NOMO-1 treated with dmso at 0.1 percent for 144 hours (cell line): ENCODE measurements around the gene OR2T3.
"Not testable (repeated sequence)": the region's sequence is repeated elsewhere in the genome, so short reads cannot be mapped to it uniquely, and the experiment has no call there.

Source experiments
- DNase-seq: peaks from one replicate; lab custom pipeline; 2025; ENCODE audit not compliant: unreplicated experiment; lab: John Stamatoyannopoulos, UW

The OR2T3 gene

DNA sequence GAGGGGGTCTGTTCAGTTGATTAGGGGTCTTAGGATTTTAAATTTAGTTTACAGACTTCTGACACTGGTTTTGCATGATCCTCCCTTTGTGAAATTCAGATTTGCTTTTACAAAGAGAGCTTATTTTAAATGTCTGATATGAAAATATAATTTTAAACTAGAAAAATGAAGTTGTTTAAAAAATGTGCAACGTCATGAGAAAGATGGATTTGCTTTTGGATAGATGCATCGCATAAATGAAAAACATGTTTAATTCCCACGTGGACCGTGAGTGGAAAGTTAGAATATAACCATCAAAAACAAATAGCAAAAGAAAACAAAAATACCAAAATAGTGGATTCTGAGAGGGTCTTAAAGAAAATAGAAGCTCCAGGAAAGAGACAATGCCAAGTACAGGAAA is 2.0 kb upstream of the OR2T3 start:
- no peak for DNase-seq

DNA sequence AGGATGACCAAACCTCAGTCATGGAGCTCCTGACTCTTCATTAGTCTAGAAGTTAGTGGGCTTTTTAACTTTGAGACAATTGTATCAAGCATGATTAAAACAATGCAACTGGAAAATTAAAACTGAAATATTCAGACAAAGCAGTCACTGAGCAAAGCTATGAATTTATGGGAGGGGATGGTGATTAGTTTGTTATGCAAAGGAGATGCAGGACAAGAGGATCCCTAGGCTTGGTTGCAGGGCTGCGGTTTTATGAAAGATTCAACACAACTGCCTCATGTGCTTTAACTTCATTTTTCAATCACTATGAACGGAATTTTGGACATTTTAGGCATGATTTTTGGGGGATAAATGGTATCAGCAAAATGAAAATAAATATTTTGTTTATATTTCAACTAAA is 1.0 kb upstream of the OR2T3 start:
- not testable (repeated sequence) for DNase-seq

DNA sequence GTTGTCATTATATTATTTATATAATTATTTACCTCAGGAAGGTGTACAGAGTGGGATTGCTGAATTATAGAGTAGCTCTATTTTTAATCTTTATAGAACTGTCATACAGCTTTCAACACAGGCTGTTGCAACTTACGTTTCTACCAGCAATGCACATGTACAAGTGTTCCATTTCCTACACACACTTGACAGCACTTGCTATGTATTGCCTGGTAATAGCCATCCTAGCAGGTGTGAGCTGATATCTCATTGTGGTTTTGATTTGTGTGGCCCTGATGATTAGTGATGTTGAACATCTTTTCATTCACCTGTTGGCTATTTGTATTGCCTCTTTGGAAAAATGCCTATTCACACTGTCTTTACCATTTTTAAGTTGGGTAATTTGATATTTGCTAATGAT is 2.5 kb downstream of the OR2T3 start:
- not testable (repeated sequence) for DNase-seq

DNA sequence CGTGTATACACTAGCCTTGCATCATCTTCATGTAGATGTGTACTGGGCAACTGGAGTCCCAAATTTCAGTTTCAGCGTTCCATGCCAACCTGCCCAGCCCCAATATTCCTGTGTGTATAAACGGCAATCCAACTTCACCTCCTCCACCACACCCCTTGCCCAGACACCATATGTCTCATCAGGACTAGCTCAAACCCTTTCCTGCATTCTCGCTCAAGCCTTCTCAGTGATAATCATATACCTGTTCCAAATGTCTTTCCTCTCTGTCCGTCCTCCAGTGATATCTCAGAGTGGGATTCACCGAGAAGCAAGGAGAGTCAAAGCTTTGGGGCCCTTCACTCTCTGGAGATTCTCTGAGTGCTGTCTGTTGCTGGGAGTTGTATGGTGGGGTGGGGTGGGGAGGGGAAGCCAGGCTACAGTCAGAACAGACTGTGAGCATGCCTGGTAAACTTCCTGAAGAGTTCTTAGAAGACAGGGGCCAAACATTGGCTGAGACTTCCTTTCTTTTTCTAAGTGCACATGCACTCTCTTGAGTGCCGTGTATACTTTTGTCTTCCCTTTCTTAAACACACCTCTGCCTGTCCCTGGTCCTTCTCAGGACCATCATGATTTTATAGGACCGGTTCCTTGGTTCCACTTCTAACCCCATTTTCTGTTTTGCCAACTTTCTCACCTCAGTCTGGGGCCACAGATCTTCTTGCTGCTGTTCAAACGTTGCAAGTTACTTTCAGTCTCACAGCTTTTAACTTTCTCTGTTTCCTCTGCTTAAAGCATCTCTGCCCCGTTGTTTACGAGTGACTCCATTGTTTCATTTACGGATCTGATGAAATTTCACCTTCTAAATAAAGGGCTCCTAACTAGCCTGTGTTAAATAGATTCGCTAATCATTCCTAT is 8.8 kb downstream of the OR2T3 start:
- DNase-seq: not testable (repeated sequence)

DNA sequence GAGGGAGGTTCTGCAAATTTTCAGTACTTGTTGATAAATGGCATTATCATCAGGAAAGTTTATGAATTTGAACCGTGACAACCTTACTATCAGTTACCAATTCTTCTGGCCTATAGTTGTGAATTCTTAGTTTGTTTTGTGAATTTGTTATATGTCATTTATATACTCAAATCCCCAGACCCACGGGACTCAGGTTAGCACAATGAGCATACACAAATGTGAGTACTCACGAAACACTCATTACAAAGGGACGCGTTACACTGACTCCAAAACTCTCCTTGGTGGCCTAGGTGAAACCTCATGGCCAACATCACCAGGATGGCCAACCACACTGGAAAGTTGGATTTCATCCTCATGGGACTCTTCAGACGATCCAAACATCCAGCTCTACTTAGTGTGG is 15.1 kb downstream of the OR2T3 start, which contains the start of gene OR2T5:
Gene OR2T5, plus strand, starts transcription at position 301 of the 400 bp plus-strand sequence. Its CDS starts 0 bp downstream, at position 301.
- DNase-seq: not testable (repeated sequence)

DNA sequence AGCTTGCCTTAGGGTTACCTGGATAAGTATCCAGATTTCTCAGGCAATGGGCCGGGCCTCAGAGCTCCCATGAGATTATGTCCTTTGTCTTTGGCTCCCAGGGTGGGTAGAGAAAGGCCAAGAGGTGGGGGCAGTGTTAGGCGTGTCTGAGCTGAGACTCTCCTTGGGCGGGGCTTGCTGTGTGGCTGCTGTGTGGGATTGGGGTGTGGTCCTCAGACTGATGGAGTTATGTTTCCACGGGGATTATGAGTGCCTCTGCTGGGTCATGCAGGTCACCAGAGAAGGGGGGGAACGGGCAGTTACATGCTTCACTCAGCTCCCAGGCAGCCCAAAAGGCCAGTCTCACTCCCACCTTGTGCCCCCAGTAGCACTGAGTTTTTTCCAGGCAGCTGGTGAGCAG is 23.5 kb downstream of the OR2T3 start:
- not testable (repeated sequence) for DNase-seq

DNA sequence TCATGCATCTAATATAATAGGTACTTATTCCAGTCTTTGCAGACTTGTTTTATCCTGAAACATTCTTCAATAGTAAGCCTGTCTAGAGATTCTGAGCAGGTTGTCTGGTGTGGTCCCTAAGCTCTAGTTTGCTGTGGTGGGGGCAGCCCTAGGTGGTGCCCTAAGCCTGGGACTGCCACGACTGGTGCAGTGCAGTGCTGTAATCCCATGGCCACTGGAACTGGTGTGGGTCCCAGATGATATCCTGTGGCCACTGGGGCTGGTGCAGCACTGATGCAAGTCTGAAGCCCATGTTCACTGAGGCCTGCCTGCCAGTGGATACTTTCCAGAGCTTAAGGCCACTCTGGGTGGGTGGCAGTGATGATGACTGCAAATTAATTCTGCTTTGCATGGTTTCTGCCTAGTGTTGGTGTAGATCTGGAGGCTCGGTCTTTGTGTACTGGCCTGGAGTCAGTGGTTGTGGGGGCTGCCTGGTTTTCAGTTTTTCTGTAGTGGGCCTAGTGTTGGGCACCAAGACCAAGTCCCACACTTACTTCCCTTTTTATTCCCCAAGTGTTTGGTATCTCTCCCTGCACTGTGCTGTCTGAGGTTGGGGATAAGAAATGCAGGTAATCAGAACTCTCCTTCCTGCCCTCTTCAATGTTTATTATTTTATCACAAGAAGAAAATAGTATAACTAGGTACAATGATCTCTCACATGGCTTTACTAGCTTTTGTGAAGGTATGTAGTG is 27.3 kb downstream of the OR2T3 start:
- not testable (repeated sequence) for DNase-seq

DNA sequence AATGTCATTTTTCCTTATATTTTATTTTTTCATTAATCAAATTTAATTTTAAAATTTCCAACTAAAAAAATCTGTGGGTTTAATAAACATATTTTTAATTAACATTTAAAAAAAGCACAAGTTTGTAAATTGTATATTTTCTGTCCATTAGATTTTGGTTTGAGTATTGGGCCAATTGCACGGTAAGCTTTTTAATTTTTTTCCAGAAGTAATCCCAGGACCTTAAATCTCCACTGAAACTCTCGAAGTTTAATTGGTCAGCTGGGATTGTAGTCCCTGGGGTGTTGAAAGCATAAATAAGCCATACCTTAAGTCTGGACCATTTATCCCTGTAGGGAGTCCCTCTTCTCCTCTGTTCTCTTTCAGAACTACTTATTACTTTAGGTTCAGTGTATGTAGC is 34.6 kb downstream of the OR2T3 start, which contains the start of gene OR2G6:
Gene OR2G6, plus strand, starts transcription at position 301 of the 400 bp plus-strand sequence. CDS start 13,574 bp downstream, outside the sequence.
- DNase-seq: not testable (repeated sequence)

DNA sequence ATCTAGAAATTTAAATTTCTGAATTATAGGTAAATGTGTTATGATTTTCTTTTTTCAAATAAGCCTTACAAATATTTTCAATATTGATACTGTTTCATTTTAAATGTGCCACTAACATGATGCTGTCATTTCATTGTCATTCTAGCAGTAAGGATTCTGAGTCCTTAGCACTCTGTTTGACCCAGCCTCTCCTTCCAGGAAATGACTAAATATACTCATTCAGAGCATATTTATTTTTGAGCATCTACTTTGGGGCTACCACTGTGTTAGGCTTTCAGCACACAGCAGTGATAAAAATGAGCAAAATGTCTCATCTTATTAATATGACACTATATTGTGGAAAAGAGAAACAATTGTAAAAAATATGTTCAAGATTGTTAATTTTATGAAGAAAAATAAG is 37.1 kb downstream of the OR2T3 start:
- DNase-seq: not testable (repeated sequence)

DNA sequence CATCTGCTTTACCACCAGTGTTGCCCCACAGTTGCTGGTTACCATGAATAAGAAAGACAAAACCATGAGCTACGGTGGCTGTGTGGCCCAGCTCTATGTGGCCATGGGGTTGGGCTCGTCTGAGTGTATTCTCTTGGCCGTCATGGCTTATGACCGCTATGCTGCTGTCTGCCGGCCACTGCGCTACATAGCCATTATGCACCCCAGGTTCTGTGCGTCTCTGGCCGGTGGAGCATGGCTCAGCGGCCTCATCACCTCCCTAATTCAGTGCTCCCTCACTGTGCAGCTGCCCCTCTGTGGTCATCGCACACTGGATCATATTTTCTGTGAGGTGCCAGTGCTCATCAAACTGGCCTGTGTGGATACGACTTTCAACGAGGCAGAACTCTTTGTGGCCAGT is 48.7 kb downstream of the OR2T3 start:
- no peak for DNase-seq
